K562 treated with DMSO at 1 percent for 48 hours (cell line): ENCODE measurements around the gene DGCR8. TPM values are rescaled to one million over a fixed set of nuclear protein-coding genes. Genes with fewer than 3 reads are reported as not detected.

Experiments used
- total RNA-seq: library from RNA; unstranded; fragments of 300-600 nt; gene quantifications from 2 replicates; pipeline ENCODE4 v1.2.3, GENCODE V29; 2022; ENCODE audit warnings: low replicate concordance; ENCODE audit errors: extremely low read depth

Gene DGCR8
- total RNA-seq = not detected in 2 replicates

GRCh38 chr22:20079745-20080444 lies at the start of gene DGCR8:
DGCR8 (plus strand) TSS chr22:20080241; CDS start chr22:20085964, 5,723 bp downstream.

GRCh38 chr22:20115691-20116375 lies 35.8 kb downstream of the DGCR8 start, which contains the start of gene RANBP1:
RANBP1 (plus strand) TSS chr22:20116104; CDS start chr22:20116185, 81 bp downstream.

GRCh38 chr22:20116951-20117632 lies 37.1 kb downstream of the DGCR8 start, which contains the start of gene TRMT2A:
TRMT2A (minus strand) TSS chr22:20117226; CDS start chr22:20116906, 320 bp downstream.

GRCh38 chr22:20131597-20131858 lies 51.5 kb downstream of the DGCR8 start, which contains the start of gene ZDHHC8:
ZDHHC8 (plus strand) TSS chr22:20131804; CDS start chr22:20131948, 144 bp downstream.

GRCh38 chr22:20150381-20151275 lies 70.6 kb downstream of the DGCR8 start, which contains the start of gene CCDC188:
CCDC188 (minus strand) TSS chr22:20151055; CDS start chr22:20150986, 69 bp downstream.

Other genes with a start within 250 kb of the DGCR8 start
- not detected in 2 replicates for gene GNB1L, start 225.4 kb upstream of the DGCR8 start, total RNA-seq
- not detected in 2 replicates for gene RTL10, start 225.4 kb upstream of the DGCR8 start, total RNA-seq
- not detected in 2 replicates for gene COMT, start 138.5 kb upstream of the DGCR8 start, total RNA-seq
- gene TXNRD2, start 138.4 kb upstream of the DGCR8 start, total RNA-seq = not detected in 2 replicates
- 142 TPM in 1 of 2 replicates, not detected in the other for gene ARVCF, start 63.4 kb upstream of the DGCR8 start, total RNA-seq
- gene TANGO2, start 59.1 kb upstream of the DGCR8 start, total RNA-seq = not detected in 2 replicates
- 684 TPM in 1 of 2 replicates, not detected in the other for gene RANBP1, start 35.9 kb downstream of the DGCR8 start, total RNA-seq
- 156 TPM in 1 of 2 replicates, not detected in the other for gene TRMT2A, start 37.0 kb downstream of the DGCR8 start, total RNA-seq
- not detected in 2 replicates for gene ZDHHC8, start 51.6 kb downstream of the DGCR8 start, total RNA-seq
- not detected in 2 replicates for gene CCDC188, start 70.8 kb downstream of the DGCR8 start, total RNA-seq
- not detected in 2 replicates for gene RTN4R, start 188.1 kb downstream of the DGCR8 start, total RNA-seq
- not detected in 2 replicates for gene DGCR6L, start 239.8 kb downstream of the DGCR8 start, total RNA-seq